GM20000 (cell line): ENCODE results near the gene ZRANB1.

ENCODE experiments used
- DNase-seq: peaks from one replicate; pipeline ENCODE4 v3.0.0; 2012; ENCODE audit warnings: low spot score
- CTCF ChIP-seq: IDR thresholded peaks from 2 replicates; pipeline ENCODE4 v1.5.1; 2012; ENCODE audit warnings: mild to moderate bottlenecking, control low read depth; ENCODE audit errors: extremely low read depth, missing control alignments

The ZRANB1 gene

GRCh38 chr10:124994573-124995473, 52.9 kb downstream of the ZRANB1 start:
- TF ChIP-seq CTCF: no peak
- peak; percentile 4 for DNase-seq

- no peak for TF ChIP-seq CTCF
- peak; percentile 3 for DNase-seq
These were observed 53.7 kb downstream of the ZRANB1 start for GRCh38 chr10:124995605-124996004.

GRCh38 chr10:124996127-124996853, 54.4 kb downstream of the ZRANB1 start:
- DNase-seq: peak; percentile 11
- TF ChIP-seq CTCF: no peak

GRCh38 chr10:124996854-124997215, 54.9 kb downstream of the ZRANB1 start:
- peak; percentile 6 for DNase-seq
- no peak for TF ChIP-seq CTCF

GRCh38 chr10:124997306-124997705, 55.4 kb downstream of the ZRANB1 start:
- DNase-seq: peak; percentile 6

GRCh38 chr10:124997771-124998623, 56.1 kb downstream of the ZRANB1 start:
- TF ChIP-seq CTCF: no peak
- DNase-seq: peak; percentile 22

More at GRCh38 chr10:124997306-124997705, 55.4 kb downstream of the ZRANB1 start:
- no peak for TF ChIP-seq CTCF
